ENCODE data around the gene FMNL2. TPM values are rescaled to one million over a fixed set of nuclear protein-coding genes. Genes with fewer than 3 reads are reported as not detected.

FMNL2 gene
- total RNA-seq, 1 donor from 2014 or later, result 34.3 TPM

GRCh38 chr2:152602750-152603149 lies 267.8 kb downstream of the FMNL2 start:
- Histone ChIP-seq H3K79me2 (ENCODE audit: insufficient read depth, low read length) (no peaks in the 10 kb centered on the region), H3K27ac (ENCODE audit: low read depth, low read length) (no peak overlapping the region), H3K9ac (ENCODE audit: low read length) (no peak overlapping the region), H3K9me3 (ENCODE audit: insufficient read depth, low read depth, low read length) (no peaks in the 10 kb centered on the region), H3K36me3 (ENCODE audit: insufficient read depth, low read length) (no peaks in the 10 kb centered on the region), H3K4me1 (ENCODE audit: insufficient read depth, low read length) (no peaks in the 10 kb centered on the region), H3K4me2 (ENCODE audit: low read length) (no peak overlapping the region), H3K27me3 (ENCODE audit: insufficient read depth, low read length) (no peaks in the 10 kb centered on the region), H4K20me1 (ENCODE audit: insufficient read depth, low read length) (no peaks in the 10 kb centered on the region), H2AFZ (ENCODE audit: low read depth, low read length) (no peak overlapping the region), H3K4me3 (ENCODE audit: insufficient read depth, low read depth, low read length) (no peak overlapping the region)
- Mint-ChIP-seq H3K4me3 (ENCODE audit: unreplicated experiment) (no peak overlapping the region), H3K27me3 (ENCODE audit: low read depth, unreplicated experiment) (no peaks in the 10 kb centered on the region), H3K9me3 (ENCODE audit: unreplicated experiment) (no peaks in the 10 kb centered on the region), H3K27ac (ENCODE audit: unreplicated experiment) (no peak overlapping the region), H3K4me1 (ENCODE audit: low read depth, unreplicated experiment) (peaks cover 32% of the 10 kb centered on the region), H3K36me3 (ENCODE audit: low read depth, unreplicated experiment) (peaks cover 2% of the 10 kb centered on the region)
- TF ChIP-seq CTCF (IDR thresholded peaks at IDR 0.05; ENCODE audit: insufficient read depth, low read depth, low read length) (no peak), EZH2 (IDR thresholded peaks at IDR 0.05; ENCODE audit: insufficient read depth, low read length) (no peak)
- DNase-seq (ENCODE audit: low read depth) (no peak), FAIRE-seq (no peak)

- DNase-seq (ENCODE audit: low read depth) (no peak), FAIRE-seq (no peak)
- H3K4me3 ChIP-seq (ENCODE audit: insufficient read depth, low read depth, low read length), result no peak overlapping the region
- no peak overlapping the region for H3K4me3 Mint-ChIP-seq (ENCODE audit: unreplicated experiment)
- H2AFZ ChIP-seq (ENCODE audit: low read depth, low read length), result no peak overlapping the region
- H3K27me3 Mint-ChIP-seq (ENCODE audit: low read depth, unreplicated experiment), result no peaks in the 10 kb centered on the region
- no peaks in the 10 kb centered on the region for H4K20me1 ChIP-seq (ENCODE audit: insufficient read depth, low read length)
- H3K36me3 Mint-ChIP-seq (ENCODE audit: low read depth, unreplicated experiment), result no peaks in the 10 kb centered on the region
- no peaks in the 10 kb centered on the region for H3K79me2 ChIP-seq (ENCODE audit: insufficient read depth, low read length)
- peaks cover 32% of the 10 kb centered on the region for H3K4me1 Mint-ChIP-seq (ENCODE audit: low read depth, unreplicated experiment)
- no peak overlapping the region for H3K27ac ChIP-seq (ENCODE audit: low read depth, low read length)
- no peaks in the 10 kb centered on the region for H3K4me1 ChIP-seq (ENCODE audit: insufficient read depth, low read length)
- no peak overlapping the region for H3K4me2 ChIP-seq (ENCODE audit: low read length)
- H3K36me3 ChIP-seq (ENCODE audit: insufficient read depth, low read length), result no peaks in the 10 kb centered on the region
- no peaks in the 10 kb centered on the region for H3K27me3 ChIP-seq (ENCODE audit: insufficient read depth, low read length)
- TF ChIP-seq CTCF (IDR thresholded peaks at IDR 0.05; ENCODE audit: insufficient read depth, low read depth, low read length), result no peak
- TF ChIP-seq EZH2 (IDR thresholded peaks at IDR 0.05; ENCODE audit: insufficient read depth, low read length), result no peak
- no peaks in the 10 kb centered on the region for H3K9me3 ChIP-seq (ENCODE audit: insufficient read depth, low read depth, low read length)
- H3K9ac ChIP-seq (ENCODE audit: low read length), result no peak overlapping the region
- no peaks in the 10 kb centered on the region for H3K9me3 Mint-ChIP-seq (ENCODE audit: unreplicated experiment)
- no peak overlapping the region for H3K27ac Mint-ChIP-seq (ENCODE audit: unreplicated experiment)
These were observed 268.2 kb downstream of the FMNL2 start for GRCh38 chr2:152603166-152603565.

- Histone ChIP-seq H2AFZ (ENCODE audit: low read depth, low read length) (no peak overlapping the region), H3K4me3 (ENCODE audit: insufficient read depth, low read depth, low read length) (no peak overlapping the region), H3K4me1 (ENCODE audit: insufficient read depth, low read length) (no peaks in the 10 kb centered on the region), H3K27me3 (ENCODE audit: insufficient read depth, low read length) (no peaks in the 10 kb centered on the region), H3K9ac (ENCODE audit: low read length) (no peak overlapping the region), H3K9me3 (ENCODE audit: insufficient read depth, low read depth, low read length) (no peaks in the 10 kb centered on the region), H3K4me2 (ENCODE audit: low read length) (no peak overlapping the region), H3K36me3 (ENCODE audit: insufficient read depth, low read length) (no peaks in the 10 kb centered on the region), H4K20me1 (ENCODE audit: insufficient read depth, low read length) (no peaks in the 10 kb centered on the region), H3K27ac (ENCODE audit: low read depth, low read length) (no peak overlapping the region), H3K79me2 (ENCODE audit: insufficient read depth, low read length) (no peaks in the 10 kb centered on the region)
- FAIRE-seq (no peak), DNase-seq (ENCODE audit: low read depth) (no peak)
- peaks cover 13% of the 10 kb centered on the region for H3K4me1 Mint-ChIP-seq (ENCODE audit: low read depth, unreplicated experiment)
- TF ChIP-seq EZH2 (IDR thresholded peaks at IDR 0.05; ENCODE audit: insufficient read depth, low read length), result no peak
- TF ChIP-seq CTCF (IDR thresholded peaks at IDR 0.05; ENCODE audit: insufficient read depth, low read depth, low read length), result no peak
- H3K27ac Mint-ChIP-seq (ENCODE audit: unreplicated experiment), result no peak overlapping the region
- H3K27me3 Mint-ChIP-seq (ENCODE audit: low read depth, unreplicated experiment), result no peaks in the 10 kb centered on the region
- no peak overlapping the region for H3K4me3 Mint-ChIP-seq (ENCODE audit: unreplicated experiment)
- no peaks in the 10 kb centered on the region for H3K9me3 Mint-ChIP-seq (ENCODE audit: unreplicated experiment)
- no peaks in the 10 kb centered on the region for H3K36me3 Mint-ChIP-seq (ENCODE audit: low read depth, unreplicated experiment)
These were observed 271.1 kb downstream of the FMNL2 start for GRCh38 chr2:152606081-152606480.

All from astrocyte (in vitro differentiated cells and primary cell).